Panc1 (cell line): ENCODE measurements around the gene HSD17B1. TPM values are rescaled to one million over a fixed set of nuclear protein-coding genes. Genes with fewer than 3 reads are reported as not detected.

Experiments used
- ATAC-seq: fragments of 200-7000 bp; cut with Tn5 transposase; 2 replicates; pipeline ENCODE4 v1.9.1; 2020; ENCODE audit warnings: mild to moderate bottlenecking, moderate library complexity
- BruUV-seq: library from RNA; stranded (reverse); fragments of 400-500 nt; replicated peaks from 2 replicates; lab custom pipeline; 2021; lab: Mats Ljungman, UMichigan
- CTCF ChIA-PET: fragments of 300-600 bp; sonication (Branson Sonifier 250); formaldehyde crosslinking; loops from one replicate; lab custom pipeline; 2022; ENCODE audit warnings: antibody characterized with exemption; lab: Charles Lee
- POLR2A ChIA-PET: fragments of 300-600 bp; sonication (Branson Sonifier 250); formaldehyde crosslinking; loops from one replicate; lab custom pipeline; 2022; ENCODE audit warnings: antibody characterized with exemption; lab: Charles Lee
- DNase-seq: peaks from one replicate; pipeline ENCODE4 v3.0.0-alpha.2; 2010; ENCODE audit warnings: low read depth, low spot score
- H3K27ac ChIP-seq: 2 replicates; pipeline ENCODE4 v1.5.1; 2011; ENCODE audit warnings: mild to moderate bottlenecking, low read length, inconsistent platforms
- H3K27me3 ChIP-seq: fragments of 200-500 bp; sonication (Bioruptor generic); 2 replicates; pipeline ENCODE4 v1.6.0; 2014; ENCODE audit warnings: low read length, inconsistent platforms; ENCODE audit not compliant: control insufficient read depth, insufficient read depth
- H3K36me3 ChIP-seq: fragments of 200-500 bp; sonication (Bioruptor generic); 2 replicates; pipeline ENCODE4 v1.5.1; 2014; ENCODE audit warnings: inconsistent platforms, mild to moderate bottlenecking, low read length, moderate library complexity; ENCODE audit not compliant: control insufficient read depth, insufficient read depth
- H3K4me1 ChIP-seq: 2 replicates; pipeline ENCODE4 v1.5.1; 2011; ENCODE audit warnings: inconsistent platforms, mild to moderate bottlenecking, low read length, moderate library complexity; ENCODE audit not compliant: control insufficient read depth, insufficient read depth
- H3K4me3 ChIP-seq, 2 experiments: 2 replicates each; pipeline ENCODE4 v1.5.1; 2011 to 2012; ENCODE audit warnings: low read depth in 2 of 2, low read length in 2 of 2, mild to moderate bottlenecking in 2 of 2, inconsistent platforms in 1 of 2, moderate library complexity in 1 of 2
- H3K9me3 ChIP-seq: fragments of 200-500 bp; sonication (Bioruptor generic); 2 replicates; pipeline ENCODE4 v1.5.1; 2014; ENCODE audit warnings: low read depth, mild to moderate bottlenecking, inconsistent platforms, low read length, moderate library complexity; ENCODE audit not compliant: control insufficient read depth, insufficient read depth
- CTCF ChIP-seq: fragments of 450-650 bp; IDR thresholded peaks from 2 replicates; pipeline ENCODE4 v1.5.1; 2017; ENCODE audit warnings: mild to moderate bottlenecking
- POLR2AphosphoS5 ChIP-seq: IDR thresholded peaks from 2 replicates; pipeline ENCODE4 v1.6.1; 2012; ENCODE audit warnings: mild to moderate bottlenecking, low read depth, low read length, moderate library complexity
- SIN3A ChIP-seq: IDR thresholded peaks from 2 replicates; pipeline ENCODE4 v1.6.1; 2012; ENCODE audit warnings: low read depth, mild to moderate bottlenecking, low read length, moderate library complexity, borderline replicate concordance; ENCODE audit not compliant: insufficient read depth
- TCF7L2 ChIP-seq: IDR thresholded peaks from 2 replicates; pipeline ENCODE4 v1.6.1; 2011; ENCODE audit warnings: mild to moderate bottlenecking, low read depth, low read length, inconsistent platforms
- in situ Hi-C: cut with HindIII; loops from 2 replicates; pipeline ENCODE4 v1.10.0; 2016; ENCODE audit warnings: low sequenced_read_pairs, low pct_unique_long_range_greater_than_20kb
- intact Hi-C: fragments of 100-400 bp; cut with micrococcal nuclease; formaldehyde crosslinking; loops from one replicate; pipeline ENCODE4 v1.10.0; 2022; ENCODE audit not compliant: unreplicated experiment
- total RNA-seq: library from RNA; stranded (reverse); gene quantifications from one replicate; pipeline ENCODE4 v1.2.1, GENCODE V29; 2021; ENCODE audit not compliant: unreplicated experiment
- TF ChIP-seq, protein P1 (sequence below), 2 experiments: IDR thresholded peaks; 2 replicates each; pipeline ENCODE4 v1.6.1; 2011 to 2012; ENCODE audit warnings: low read depth in 2 of 2, control low read depth in 1 of 2, low read length in 1 of 2, mild to moderate bottlenecking in 1 of 2, moderate library complexity in 1 of 2; ENCODE audit not compliant: insufficient read depth in 1 of 2

HSD17B1 gene
- total RNA-seq, 1 experiment from 2014 or later = 5.4 TPM

DNA sequence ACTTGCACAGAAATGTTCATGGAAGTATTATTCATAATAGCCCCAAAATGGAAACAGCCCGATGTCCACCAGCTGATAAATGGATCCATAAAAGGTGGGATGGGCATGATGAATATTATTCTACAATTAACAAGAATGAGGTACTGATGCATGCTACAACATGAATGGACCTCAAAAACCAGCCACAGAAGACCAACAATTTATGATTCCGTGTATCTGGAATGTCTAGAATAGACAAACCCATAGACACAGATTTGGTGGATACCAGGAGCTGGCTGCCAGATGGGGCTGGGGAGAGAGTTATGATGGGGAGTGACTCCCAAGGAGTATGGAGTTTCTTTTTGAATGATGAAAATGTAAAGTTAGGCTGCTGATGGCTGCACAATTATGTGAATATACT, 27.5 kb upstream of the HSD17B1 start:
- H3K27ac ChIP-seq = peak overlapping the region; percentile 35; the same call in 1 of the 2 replicates

GRCh38 chr17:42526031-42526444, 26.7 kb upstream of the HSD17B1 start:
- ChIA-PET CTCF (no interaction called here), POLR2A (no interaction called here)
- in situ Hi-C loops = no loop called here
- intact Hi-C loops = loop anchor here (10.0 kb wide), 2 partner anchors 101 to 211 kb away; partner anchors contain the start of gene CAVIN1
- Histone ChIP-seq H3K4me1 (peaks cover 36% of the 10 kb centered on the region), H3K36me3 (no peaks in the 10 kb centered on the region), H3K4me3 (no peak overlapping the region), H3K27ac (peak overlapping the region; percentile 63; the same call in 1 of the 2 replicates), H3K9me3 (no peaks in the 10 kb centered on the region), H3K27me3 (no peaks in the 10 kb centered on the region)
- BruUV-seq = no TSS peak
- DNase-seq = no peak
- no peak for TF ChIP-seq SIN3A
- TF ChIP-seq CTCF = no peak
- TF ChIP-seq POLR2AphosphoS5 = no peak
- TF ChIP-seq, protein P1, sequence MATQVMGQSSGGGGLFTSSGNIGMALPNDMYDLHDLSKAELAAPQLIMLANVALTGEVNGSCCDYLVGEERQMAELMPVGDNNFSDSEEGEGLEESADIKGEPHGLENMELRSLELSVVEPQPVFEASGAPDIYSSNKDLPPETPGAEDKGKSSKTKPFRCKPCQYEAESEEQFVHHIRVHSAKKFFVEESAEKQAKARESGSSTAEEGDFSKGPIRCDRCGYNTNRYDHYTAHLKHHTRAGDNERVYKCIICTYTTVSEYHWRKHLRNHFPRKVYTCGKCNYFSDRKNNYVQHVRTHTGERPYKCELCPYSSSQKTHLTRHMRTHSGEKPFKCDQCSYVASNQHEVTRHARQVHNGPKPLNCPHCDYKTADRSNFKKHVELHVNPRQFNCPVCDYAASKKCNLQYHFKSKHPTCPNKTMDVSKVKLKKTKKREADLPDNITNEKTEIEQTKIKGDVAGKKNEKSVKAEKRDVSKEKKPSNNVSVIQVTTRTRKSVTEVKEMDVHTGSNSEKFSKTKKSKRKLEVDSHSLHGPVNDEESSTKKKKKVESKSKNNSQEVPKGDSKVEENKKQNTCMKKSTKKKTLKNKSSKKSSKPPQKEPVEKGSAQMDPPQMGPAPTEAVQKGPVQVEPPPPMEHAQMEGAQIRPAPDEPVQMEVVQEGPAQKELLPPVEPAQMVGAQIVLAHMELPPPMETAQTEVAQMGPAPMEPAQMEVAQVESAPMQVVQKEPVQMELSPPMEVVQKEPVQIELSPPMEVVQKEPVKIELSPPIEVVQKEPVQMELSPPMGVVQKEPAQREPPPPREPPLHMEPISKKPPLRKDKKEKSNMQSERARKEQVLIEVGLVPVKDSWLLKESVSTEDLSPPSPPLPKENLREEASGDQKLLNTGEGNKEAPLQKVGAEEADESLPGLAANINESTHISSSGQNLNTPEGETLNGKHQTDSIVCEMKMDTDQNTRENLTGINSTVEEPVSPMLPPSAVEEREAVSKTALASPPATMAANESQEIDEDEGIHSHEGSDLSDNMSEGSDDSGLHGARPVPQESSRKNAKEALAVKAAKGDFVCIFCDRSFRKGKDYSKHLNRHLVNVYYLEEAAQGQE (IDR thresholded peaks at IDR 0.05; ENCODE audit: insufficient read depth in 1 of 2, low read depth in 2 of 2, low read length in 1 of 2) = no peak
- no peak for TF ChIP-seq TCF7L2
- ATAC-seq = no peak

More for the DNA sequence above, 27.5 kb upstream of the HSD17B1 start:
- ATAC-seq (no peak), DNase-seq (no peak)
- TF ChIP-seq, protein P1 (IDR thresholded peaks at IDR 0.05; ENCODE audit: insufficient read depth in 1 of 2, low read depth in 2 of 2, low read length in 1 of 2) = no peak
- TF ChIP-seq CTCF = no peak
- no peak for TF ChIP-seq POLR2AphosphoS5
- TF ChIP-seq TCF7L2 = no peak
- TF ChIP-seq SIN3A = no peak
- intact Hi-C loops (loop anchor here (10.0 kb wide), 2 partner anchors 100 to 210 kb away; partner anchors contain the start of gene CAVIN1), in situ Hi-C loops (no loop called here)
- Histone ChIP-seq H3K4me1 (peaks cover 37% of the 10 kb centered on the region), H3K4me3 (no peak overlapping the region), H3K36me3 (no peaks in the 10 kb centered on the region), H3K9me3 (no peaks in the 10 kb centered on the region), H3K27me3 (no peaks in the 10 kb centered on the region)
- ChIA-PET POLR2A (no interaction called here), CTCF (no interaction called here)
- no TSS peak for BruUV-seq
